Peyer's patch (tissue), 4 donors: Measurements from ENCODE around the gene PTCH1.

ENCODE experiments used
- POLR2A ChIP-seq, 2 donors: fragments of 450-650 bp; IDR thresholded peaks; one replicate each; pipeline ENCODE4 v1.5.1; 2017; ENCODE audit warnings: antibody characterized with exemption in 2 of 2, mild to moderate bottlenecking in 2 of 2, moderate library complexity in 2 of 2
- TF ChIP-seq, protein P1 (sequence below), 6 experiments: fragments of 450-650 bp in 4 of 6; fragments of 200-600 bp in 2 of 6; sonication (generic) in 1 of 6; IDR thresholded peaks; one replicate each; pipeline ENCODE4 v1.5.1; 2017 to 2019; ENCODE audit warnings: antibody characterized with exemption in 6 of 6, mild to moderate bottlenecking in 3 of 6, moderate library complexity in 1 of 6

DNA sequence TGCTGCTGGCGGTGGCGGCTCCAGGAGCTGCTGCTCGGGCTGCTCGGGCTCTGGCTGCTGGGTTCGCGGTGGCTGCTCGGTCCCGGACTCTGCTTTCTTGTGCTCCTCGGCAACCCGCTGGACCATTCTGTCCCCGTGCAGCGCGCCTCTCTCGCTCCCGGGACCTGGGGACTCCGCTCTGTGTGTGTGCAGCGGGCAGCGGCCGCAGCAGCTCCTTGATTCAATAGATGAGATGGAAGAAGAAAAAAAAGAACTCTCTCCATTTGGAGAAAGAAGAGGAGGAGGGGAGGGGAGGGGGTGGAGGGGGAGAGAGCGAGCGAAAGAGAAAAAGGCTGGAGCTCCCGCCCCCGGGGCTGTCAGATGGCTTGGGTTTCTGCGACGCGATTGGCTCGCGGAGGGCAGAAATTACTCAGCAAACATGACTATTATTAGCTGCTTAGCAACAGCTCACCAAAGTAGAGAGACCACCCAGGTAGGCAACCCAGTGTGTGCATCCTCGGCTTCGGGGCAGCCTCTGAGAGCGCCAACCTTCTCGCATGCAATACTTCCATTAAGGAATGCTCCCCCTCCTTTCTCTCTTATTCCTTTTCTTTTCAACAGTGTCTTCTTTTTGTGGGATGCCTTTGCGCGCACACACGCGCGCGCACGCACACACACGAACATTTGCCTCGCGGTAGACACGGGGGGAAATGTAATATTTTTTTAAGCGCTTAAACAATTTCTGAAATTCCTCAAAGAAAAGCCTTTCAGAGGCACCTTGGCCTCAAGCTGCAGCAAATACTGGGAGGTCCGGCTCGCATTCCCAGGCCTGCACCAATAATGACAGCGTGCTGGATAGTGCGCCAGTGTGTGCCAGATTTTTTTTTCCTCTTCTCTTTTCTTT is 7.6 kb downstream of the PTCH1 start:
- TF ChIP-seq POLR2A (IDR thresholded peaks at IDR 0.05), result peak in 1 of 2 donors; percentile 25
- TF ChIP-seq, protein P1, sequence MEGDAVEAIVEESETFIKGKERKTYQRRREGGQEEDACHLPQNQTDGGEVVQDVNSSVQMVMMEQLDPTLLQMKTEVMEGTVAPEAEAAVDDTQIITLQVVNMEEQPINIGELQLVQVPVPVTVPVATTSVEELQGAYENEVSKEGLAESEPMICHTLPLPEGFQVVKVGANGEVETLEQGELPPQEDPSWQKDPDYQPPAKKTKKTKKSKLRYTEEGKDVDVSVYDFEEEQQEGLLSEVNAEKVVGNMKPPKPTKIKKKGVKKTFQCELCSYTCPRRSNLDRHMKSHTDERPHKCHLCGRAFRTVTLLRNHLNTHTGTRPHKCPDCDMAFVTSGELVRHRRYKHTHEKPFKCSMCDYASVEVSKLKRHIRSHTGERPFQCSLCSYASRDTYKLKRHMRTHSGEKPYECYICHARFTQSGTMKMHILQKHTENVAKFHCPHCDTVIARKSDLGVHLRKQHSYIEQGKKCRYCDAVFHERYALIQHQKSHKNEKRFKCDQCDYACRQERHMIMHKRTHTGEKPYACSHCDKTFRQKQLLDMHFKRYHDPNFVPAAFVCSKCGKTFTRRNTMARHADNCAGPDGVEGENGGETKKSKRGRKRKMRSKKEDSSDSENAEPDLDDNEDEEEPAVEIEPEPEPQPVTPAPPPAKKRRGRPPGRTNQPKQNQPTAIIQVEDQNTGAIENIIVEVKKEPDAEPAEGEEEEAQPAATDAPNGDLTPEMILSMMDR (IDR thresholded peaks at IDR 0.05), result no peak
